ENCODE results near the gene PADI1.

Gene PADI1

DNA sequence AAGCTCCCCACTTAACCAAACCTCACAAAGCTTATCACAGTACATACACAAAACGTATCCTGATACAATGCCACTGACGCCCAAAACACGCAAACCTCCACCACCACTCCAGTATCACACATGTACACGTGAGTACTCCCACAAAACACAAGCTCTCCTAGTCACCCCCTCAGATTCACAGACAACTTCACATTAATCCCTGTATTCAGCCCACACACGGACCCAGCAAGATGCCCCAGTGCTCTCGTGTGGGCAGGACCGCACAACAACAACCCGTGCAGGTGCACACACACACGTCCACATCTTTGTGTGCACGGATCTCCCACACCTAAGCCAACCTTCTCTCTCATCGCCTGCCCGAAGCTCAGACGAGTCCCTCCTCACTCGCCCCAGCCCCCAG, 17.6 kb downstream of the PADI1 start:
- H3K9me3 ChIP-seq (ENCODE audit: control insufficient read depth, insufficient read depth, low read depth, low read length), result no peaks in the 10 kb centered on the region
- TF ChIP-seq ZFHX2 (tag by site-specific recombination; conservative IDR thresholded peaks at IDR 0.05), result peak; percentile 67
- TF ChIP-seq, protein P1, sequence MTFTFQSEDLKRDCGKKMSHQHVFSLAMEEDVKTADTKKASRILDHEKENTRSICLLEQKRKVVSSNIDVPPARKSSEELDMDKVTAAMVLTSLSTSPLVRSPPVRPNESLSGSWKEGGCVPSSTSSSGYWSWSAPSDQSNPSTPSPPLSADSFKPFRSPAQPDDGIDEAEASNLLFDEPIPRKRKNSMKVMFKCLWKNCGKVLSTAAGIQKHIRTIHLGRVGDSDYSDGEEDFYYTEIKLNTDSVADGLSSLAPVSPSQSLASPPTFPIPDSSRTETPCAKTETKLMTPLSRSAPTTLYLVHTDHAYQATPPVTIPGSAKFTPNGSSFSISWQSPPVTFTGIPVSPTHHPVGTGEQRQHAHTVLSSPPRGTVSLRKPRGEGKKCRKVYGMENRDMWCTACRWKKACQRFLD (tag by site-specific recombination; IDR thresholded peaks at IDR 0.05), result no peak
- no peak for TF ChIP-seq ZNF623 (tag by site-specific recombination; IDR thresholded peaks at IDR 0.05)
- no peak for TF ChIP-seq ZNF600 (tag by site-specific recombination; IDR thresholded peaks at IDR 0.05)
- no peak for TF ChIP-seq ZNF501 (tag by site-specific recombination; IDR thresholded peaks at IDR 0.05)
- TF ChIP-seq EGR2 (tag by site-specific recombination; IDR thresholded peaks at IDR 0.05; ENCODE audit: low read depth), result peak; percentile 65; the same call in 1 of the 2 replicates
- TF ChIP-seq, protein P2, sequence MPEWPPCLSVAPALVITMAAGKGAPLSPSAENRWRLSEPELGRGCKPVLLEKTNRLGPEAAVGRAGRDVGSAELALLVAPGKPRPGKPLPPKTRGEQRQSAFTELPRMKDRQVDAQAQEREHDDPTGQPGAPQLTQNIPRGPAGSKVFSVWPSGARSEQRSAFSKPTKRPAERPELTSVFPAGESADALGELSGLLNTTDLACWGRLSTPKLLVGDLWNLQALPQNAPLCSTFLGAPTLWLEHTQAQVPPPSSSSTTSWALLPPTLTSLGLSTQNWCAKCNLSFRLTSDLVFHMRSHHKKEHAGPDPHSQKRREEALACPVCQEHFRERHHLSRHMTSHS (tag by site-specific recombination; IDR thresholded peaks at IDR 0.05), result no peak
- H3K4me1 ChIP-seq (ENCODE audit: control insufficient read depth, insufficient read depth, low read length), result no peaks in the 10 kb centered on the region
- no peak overlapping the region for H3K27ac ChIP-seq (ENCODE audit: extremely low read depth, low read depth, low read length)
- no peak overlapping the region for H3K4me3 ChIP-seq (ENCODE audit: low read depth, low read length)
- no peaks in the 10 kb centered on the region for H3K36me3 ChIP-seq (ENCODE audit: control insufficient read depth in 2 of 2, insufficient read depth in 1 of 2, low read length in 2 of 2)
- ChIA-PET POLR2A (interaction anchor here (0.6 kb wide), 1 partner anchor 20 kb away, joined by 6 read pairs; no protein-coding TSS in a partner anchor), CTCF (interaction anchor here (1.2 kb wide), 2 partner anchors 10 to 15 kb away, joined by 3 to 6 read pairs; no protein-coding TSS in a partner anchor)

DNA sequence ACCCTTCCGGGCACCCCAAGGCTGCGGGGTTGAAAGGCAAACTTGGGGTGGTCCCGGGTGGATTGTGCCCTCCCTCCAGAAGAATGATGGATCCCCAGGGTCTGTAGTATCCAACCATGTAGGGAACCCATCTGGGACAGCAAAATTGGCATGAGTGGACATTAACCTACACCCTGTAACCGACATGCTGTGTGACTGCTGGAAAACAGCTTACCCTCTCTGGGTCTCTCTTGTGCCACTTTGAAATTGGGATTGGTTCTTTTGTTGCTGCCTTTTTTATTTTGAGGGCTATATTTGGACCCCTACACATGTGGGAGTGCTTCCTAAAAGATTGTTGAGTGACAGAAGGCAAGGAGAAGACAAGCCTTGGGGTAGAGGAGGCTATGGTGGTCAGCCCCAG, 19.5 kb downstream of the PADI1 start:
- Histone ChIP-seq H3K27ac (ENCODE audit: extremely low read depth, low read depth, low read length) (no peak overlapping the region), H3K4me3 (ENCODE audit: low read depth, low read length) (no peak overlapping the region), H3K9me3 (ENCODE audit: control insufficient read depth, insufficient read depth, low read depth, low read length) (no peaks in the 10 kb centered on the region), H3K4me1 (ENCODE audit: control insufficient read depth, insufficient read depth, low read length) (no peaks in the 10 kb centered on the region), H3K36me3 (ENCODE audit: control insufficient read depth in 2 of 2, insufficient read depth in 1 of 2, low read length in 2 of 2) (no peaks in the 10 kb centered on the region)
- TF ChIP-seq ZNF404 (tag by site-specific recombination; IDR thresholded peaks at IDR 0.05), result no peak
- TF ChIP-seq, protein P3, sequence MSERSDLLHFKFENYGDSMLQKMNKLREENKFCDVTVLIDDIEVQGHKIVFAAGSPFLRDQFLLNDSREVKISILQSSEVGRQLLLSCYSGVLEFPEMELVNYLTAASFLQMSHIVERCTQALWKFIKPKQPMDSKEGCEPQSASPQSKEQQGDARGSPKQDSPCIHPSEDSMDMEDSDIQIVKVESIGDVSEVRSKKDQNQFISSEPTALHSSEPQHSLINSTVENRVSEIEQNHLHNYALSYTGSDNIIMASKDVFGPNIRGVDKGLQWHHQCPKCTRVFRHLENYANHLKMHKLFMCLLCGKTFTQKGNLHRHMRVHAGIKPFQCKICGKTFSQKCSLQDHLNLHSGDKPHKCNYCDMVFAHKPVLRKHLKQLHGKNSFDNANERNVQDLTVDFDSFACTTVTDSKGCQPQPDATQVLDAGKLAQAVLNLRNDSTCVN (tag by site-specific recombination; optimal IDR thresholded peaks at IDR 0.05), result no peak
- TF ChIP-seq, protein P4, sequence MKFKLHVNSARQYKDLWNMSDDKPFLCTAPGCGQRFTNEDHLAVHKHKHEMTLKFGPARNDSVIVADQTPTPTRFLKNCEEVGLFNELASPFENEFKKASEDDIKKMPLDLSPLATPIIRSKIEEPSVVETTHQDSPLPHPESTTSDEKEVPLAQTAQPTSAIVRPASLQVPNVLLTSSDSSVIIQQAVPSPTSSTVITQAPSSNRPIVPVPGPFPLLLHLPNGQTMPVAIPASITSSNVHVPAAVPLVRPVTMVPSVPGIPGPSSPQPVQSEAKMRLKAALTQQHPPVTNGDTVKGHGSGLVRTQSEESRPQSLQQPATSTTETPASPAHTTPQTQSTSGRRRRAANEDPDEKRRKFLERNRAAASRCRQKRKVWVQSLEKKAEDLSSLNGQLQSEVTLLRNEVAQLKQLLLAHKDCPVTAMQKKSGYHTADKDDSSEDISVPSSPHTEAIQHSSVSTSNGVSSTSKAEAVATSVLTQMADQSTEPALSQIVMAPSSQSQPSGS (tag by site-specific recombination; IDR thresholded peaks at IDR 0.05; ENCODE audit: low read depth), result no peak
- no peak for TF ChIP-seq KLF7 (tag by site-specific recombination; IDR thresholded peaks at IDR 0.05; ENCODE audit: borderline replicate concordance)
- TF ChIP-seq, protein P5, sequence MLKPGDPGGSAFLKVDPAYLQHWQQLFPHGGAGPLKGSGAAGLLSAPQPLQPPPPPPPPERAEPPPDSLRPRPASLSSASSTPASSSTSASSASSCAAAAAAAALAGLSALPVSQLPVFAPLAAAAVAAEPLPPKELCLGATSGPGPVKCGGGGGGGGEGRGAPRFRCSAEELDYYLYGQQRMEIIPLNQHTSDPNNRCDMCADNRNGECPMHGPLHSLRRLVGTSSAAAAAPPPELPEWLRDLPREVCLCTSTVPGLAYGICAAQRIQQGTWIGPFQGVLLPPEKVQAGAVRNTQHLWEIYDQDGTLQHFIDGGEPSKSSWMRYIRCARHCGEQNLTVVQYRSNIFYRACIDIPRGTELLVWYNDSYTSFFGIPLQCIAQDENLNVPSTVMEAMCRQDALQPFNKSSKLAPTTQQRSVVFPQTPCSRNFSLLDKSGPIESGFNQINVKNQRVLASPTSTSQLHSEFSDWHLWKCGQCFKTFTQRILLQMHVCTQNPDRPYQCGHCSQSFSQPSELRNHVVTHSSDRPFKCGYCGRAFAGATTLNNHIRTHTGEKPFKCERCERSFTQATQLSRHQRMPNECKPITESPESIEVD (tag by site-specific recombination; IDR thresholded peaks at IDR 0.05), result no peak
- TF ChIP-seq ZNF133 (tag by site-specific recombination; IDR thresholded peaks at IDR 0.05), result no peak
- TF ChIP-seq ZNF529 (tag by site-specific recombination; IDR thresholded peaks at IDR 0.05; ENCODE audit: insufficient replicate concordance), result no peak
- TF ChIP-seq ZNF223 (tag by site-specific recombination; IDR thresholded peaks at IDR 0.05), result no peak
- TF ChIP-seq FEZF1 (tag by site-specific recombination; IDR thresholded peaks at IDR 0.05), result no peak
- TF ChIP-seq, protein P6, sequence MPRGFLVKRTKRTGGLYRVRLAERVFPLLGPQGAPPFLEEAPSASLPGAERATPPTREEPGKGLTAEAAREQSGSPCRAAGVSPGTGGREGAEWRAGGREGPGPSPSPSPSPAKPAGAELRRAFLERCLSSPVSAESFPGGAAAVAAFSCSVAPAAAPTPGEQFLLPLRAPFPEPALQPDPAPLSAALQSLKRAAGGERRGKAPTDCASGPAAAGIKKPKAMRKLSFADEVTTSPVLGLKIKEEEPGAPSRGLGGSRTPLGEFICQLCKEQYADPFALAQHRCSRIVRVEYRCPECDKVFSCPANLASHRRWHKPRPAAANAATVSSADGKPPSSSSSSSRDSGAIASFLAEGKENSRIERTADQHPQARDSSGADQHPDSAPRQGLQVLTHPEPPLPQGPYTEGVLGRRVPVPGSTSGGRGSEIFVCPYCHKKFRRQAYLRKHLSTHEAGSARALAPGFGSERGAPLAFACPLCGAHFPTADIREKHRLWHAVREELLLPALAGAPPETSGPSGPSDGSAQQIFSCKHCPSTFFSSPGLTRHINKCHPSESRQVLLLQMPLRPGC (tag by site-specific recombination; IDR thresholded peaks at IDR 0.05), result no peak
- no peak for TF ChIP-seq ZNF768 (tag by site-specific recombination; IDR thresholded peaks at IDR 0.05)
- no peak for TF ChIP-seq ZNF138 (tag by site-specific recombination; IDR thresholded peaks at IDR 0.05; ENCODE audit: borderline replicate concordance)
- TF ChIP-seq ZNF114 (tag by site-specific recombination; IDR thresholded peaks at IDR 0.05), result no peak
- no peak for TF ChIP-seq GLI2 (tag by site-specific recombination; IDR thresholded peaks at IDR 0.05; ENCODE audit: borderline replicate concordance, low read depth)
- TF ChIP-seq ZNF175 (tag by site-specific recombination; IDR thresholded peaks at IDR 0.05), result no peak
- POLR2A ChIA-PET, result no interaction called here
- CTCF ChIA-PET, result no interaction called here

All from HEK293 (cell line).